KMS-11 (cell line): Measurements from ENCODE around the gene FRY.

ENCODE experiments used
- H2AFZ ChIP-seq: fragments of 200-600 bp; sonication (generic); 2 replicates; pipeline ENCODE4 v1.6.1; 2016; ENCODE audit warnings: antibody characterized with exemption, mixed run types, low read depth
- H3K27ac ChIP-seq: fragments of 200-600 bp; sonication (generic); 2 replicates; pipeline ENCODE4 v1.6.1; 2016; ENCODE audit warnings: mild to moderate bottlenecking, mixed run types
- H3K27me3 ChIP-seq: fragments of 200-600 bp; sonication (generic); 2 replicates; pipeline ENCODE4 v1.6.1; 2017; ENCODE audit warnings: mild to moderate bottlenecking, low read depth, mixed run types, moderate library complexity; ENCODE audit not compliant: insufficient read depth
- H3K36me3 ChIP-seq: fragments of 200-600 bp; sonication (generic); 2 replicates; pipeline ENCODE4 v1.6.1; 2017; ENCODE audit warnings: mild to moderate bottlenecking, mixed run types; ENCODE audit not compliant: insufficient read depth
- H3K4me1 ChIP-seq: fragments of 200-600 bp; sonication (generic); 2 replicates; pipeline ENCODE4 v1.6.1; 2016; ENCODE audit warnings: mild to moderate bottlenecking, low read depth, mixed run types; ENCODE audit not compliant: poor library complexity, severe bottlenecking
- H3K4me2 ChIP-seq: fragments of 200-600 bp; sonication (generic); 2 replicates; pipeline ENCODE4 v1.7.0; 2016; ENCODE audit warnings: mild to moderate bottlenecking, mixed run types
- H3K4me3 ChIP-seq: fragments of 200-600 bp; sonication (generic); IDR thresholded peaks from 2 replicates; pipeline ENCODE4 v1.6.1; 2017; ENCODE audit warnings: low read depth, low read length, mixed read lengths; ENCODE audit not compliant: insufficient read depth
- H3K79me2 ChIP-seq: fragments of 200-600 bp; sonication (generic); 2 replicates; pipeline ENCODE4 v1.6.1; 2016; ENCODE audit warnings: low read depth, mixed run types; ENCODE audit not compliant: insufficient read depth
- H3K9ac ChIP-seq: fragments of 200-600 bp; sonication (generic); 2 replicates; pipeline ENCODE4 v1.6.1; 2016; ENCODE audit warnings: mild to moderate bottlenecking, mixed run types
- H4K20me1 ChIP-seq: fragments of 200-600 bp; sonication (generic); 2 replicates; pipeline ENCODE4 v1.6.1; 2016; ENCODE audit warnings: mild to moderate bottlenecking, mixed run types; ENCODE audit not compliant: insufficient read depth
- CTCF ChIP-seq: fragments of 200-600 bp; sonication (generic); conservative IDR thresholded peaks from 2 replicates; pipeline ENCODE4 v1.6.1; 2017; ENCODE audit warnings: low read depth, mild to moderate bottlenecking, antibody characterized with exemption, low read length, moderate library complexity, mixed read lengths

Gene FRY

DNA sequence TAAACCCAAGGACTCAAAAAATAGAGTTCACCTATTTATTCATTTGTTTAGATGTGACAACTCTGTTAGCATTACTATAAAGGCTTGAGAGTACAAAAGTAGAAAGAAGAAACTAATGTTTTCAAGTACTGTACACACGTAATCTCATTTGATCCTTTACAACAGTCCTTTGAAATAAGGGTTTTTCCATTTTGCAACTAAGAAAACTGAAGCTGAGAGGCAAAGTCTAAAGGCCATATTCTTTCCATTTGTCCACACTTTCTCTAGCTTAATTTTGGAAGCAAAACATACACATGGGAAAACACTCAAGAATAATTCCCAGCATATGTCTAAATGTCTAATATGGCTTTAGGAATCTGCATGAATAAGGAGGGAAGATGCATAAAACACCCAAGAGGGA, 249.5 kb downstream of the FRY start:
- Histone ChIP-seq H3K79me2 (no peaks in the 10 kb centered on the region), H3K4me2 (no peak overlapping the region), H3K4me1 (no peaks in the 10 kb centered on the region), H3K4me3 (no peak overlapping the region), H3K36me3 (no peaks in the 10 kb centered on the region), H4K20me1 (no peaks in the 10 kb centered on the region), H3K27me3 (no peaks in the 10 kb centered on the region), H3K27ac (no peak overlapping the region), H3K9ac (no peak overlapping the region), H2AFZ (no peak overlapping the region)
- TF ChIP-seq CTCF = no peak

- Histone ChIP-seq H3K4me3 (no peak overlapping the region), H3K27ac (no peak overlapping the region), H3K27me3 (no peaks in the 10 kb centered on the region), H3K79me2 (no peaks in the 10 kb centered on the region), H4K20me1 (no peaks in the 10 kb centered on the region), H3K4me2 (no peak overlapping the region), H3K9ac (no peak overlapping the region), H2AFZ (no peak overlapping the region), H3K4me1 (no peaks in the 10 kb centered on the region), H3K36me3 (no peaks in the 10 kb centered on the region)
- TF ChIP-seq CTCF = no peak
Observed at GRCh38 chr13:32282096-32282711, 250.6 kb downstream of the FRY start.

DNA sequence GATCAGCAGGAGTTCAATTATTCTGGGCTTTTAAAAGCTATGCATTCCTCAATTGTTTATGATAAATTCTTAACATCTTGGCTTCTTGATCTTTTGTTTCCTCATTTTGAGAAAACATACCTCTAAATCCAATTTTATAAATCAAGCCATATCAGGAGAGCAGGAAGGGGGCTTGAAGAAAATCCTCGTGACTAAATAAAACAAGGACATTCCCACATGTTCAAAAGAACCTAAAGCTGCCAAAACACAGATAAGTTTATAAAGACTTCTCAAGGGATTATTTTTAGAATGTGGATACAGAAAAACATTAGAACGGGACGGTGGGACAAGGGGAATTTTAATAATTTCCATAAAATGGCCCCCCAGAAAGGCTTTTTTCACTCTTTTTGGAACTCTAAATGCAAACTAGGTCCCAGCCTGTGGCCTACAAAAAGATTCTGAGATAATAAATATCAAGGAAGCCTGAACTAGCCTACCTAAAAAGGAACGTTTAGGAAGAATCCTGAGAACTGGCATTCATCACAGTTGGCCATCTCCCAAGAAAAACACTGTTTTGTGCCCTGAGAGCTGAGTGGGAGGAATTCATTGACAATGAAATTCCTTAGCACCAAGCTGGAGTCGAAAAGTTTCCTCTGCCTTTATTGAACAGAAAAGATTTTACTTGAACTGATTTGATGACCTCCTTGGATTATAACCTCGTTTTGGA, 253.5 kb downstream of the FRY start:
- Histone ChIP-seq H3K27me3 (no peaks in the 10 kb centered on the region), H4K20me1 (no peaks in the 10 kb centered on the region), H2AFZ (no peak overlapping the region), H3K9ac (no peak overlapping the region), H3K4me3 (no peak overlapping the region), H3K4me1 (no peaks in the 10 kb centered on the region), H3K36me3 (no peaks in the 10 kb centered on the region), H3K4me2 (no peak overlapping the region), H3K27ac (no peak overlapping the region), H3K79me2 (no peaks in the 10 kb centered on the region)
- TF ChIP-seq CTCF = no peak

DNA sequence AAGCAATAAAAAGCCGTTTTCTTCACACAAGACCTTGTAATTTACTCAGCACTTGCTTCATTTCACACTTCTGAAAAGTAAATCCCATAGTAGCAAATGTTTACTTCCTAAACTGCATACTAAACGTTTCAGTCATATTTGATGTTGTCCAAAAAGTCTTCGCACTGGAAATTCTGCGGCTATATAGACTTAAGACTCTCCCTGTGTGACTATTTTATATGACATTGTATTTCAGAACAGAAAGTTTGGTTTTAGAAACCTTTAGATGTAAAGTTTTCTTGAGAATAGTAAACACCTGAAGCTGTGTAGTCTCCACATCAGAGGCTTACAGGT, 254.0 kb downstream of the FRY start:
- no peak for TF ChIP-seq CTCF
- Histone ChIP-seq H3K4me3 (no peak overlapping the region), H3K4me2 (no peak overlapping the region)

More for the DNA sequence above, 254.0 kb downstream of the FRY start:
- no peak overlapping the region for H3K9ac ChIP-seq
- H3K27ac ChIP-seq = no peak overlapping the region
- H3K36me3 ChIP-seq = no peaks in the 10 kb centered on the region
- H2AFZ ChIP-seq = no peak overlapping the region
- no peaks in the 10 kb centered on the region for H3K79me2 ChIP-seq
- H4K20me1 ChIP-seq = no peaks in the 10 kb centered on the region
- no peaks in the 10 kb centered on the region for H3K4me1 ChIP-seq
- no peaks in the 10 kb centered on the region for H3K27me3 ChIP-seq
